T-helper 1 cell treated with Interleukin-12 subunit alpha and Interleukin-12 subunit beta and Interleukin-4 antibody, amounts not matched to agents 30 ng/mL and 1 ng/mL, for 36 hours (primary cell): Measurements from ENCODE around the gene RPS26. TPM values are rescaled to one million over a fixed set of nuclear protein-coding genes. Genes with fewer than 3 reads are reported as not detected.
"Not testable (repeated sequence)": the region's sequence is repeated elsewhere in the genome, so short reads cannot be mapped to it uniquely, and the experiment has no call there.

Experiments used
- intact Hi-C: fragments of 100-400 bp; cut with micrococcal nuclease; formaldehyde crosslinking; loops from one replicate; pipeline ENCODE4 v1.15.1; 2024
- total RNA-seq: library from RNA; stranded (reverse); gene quantifications from 2 replicates; pipeline ENCODE4 v1.2.3, GENCODE V29; 2022

Gene RPS26
- total RNA-seq = 32.8 and 35.9 TPM in 2 replicates

DNA sequence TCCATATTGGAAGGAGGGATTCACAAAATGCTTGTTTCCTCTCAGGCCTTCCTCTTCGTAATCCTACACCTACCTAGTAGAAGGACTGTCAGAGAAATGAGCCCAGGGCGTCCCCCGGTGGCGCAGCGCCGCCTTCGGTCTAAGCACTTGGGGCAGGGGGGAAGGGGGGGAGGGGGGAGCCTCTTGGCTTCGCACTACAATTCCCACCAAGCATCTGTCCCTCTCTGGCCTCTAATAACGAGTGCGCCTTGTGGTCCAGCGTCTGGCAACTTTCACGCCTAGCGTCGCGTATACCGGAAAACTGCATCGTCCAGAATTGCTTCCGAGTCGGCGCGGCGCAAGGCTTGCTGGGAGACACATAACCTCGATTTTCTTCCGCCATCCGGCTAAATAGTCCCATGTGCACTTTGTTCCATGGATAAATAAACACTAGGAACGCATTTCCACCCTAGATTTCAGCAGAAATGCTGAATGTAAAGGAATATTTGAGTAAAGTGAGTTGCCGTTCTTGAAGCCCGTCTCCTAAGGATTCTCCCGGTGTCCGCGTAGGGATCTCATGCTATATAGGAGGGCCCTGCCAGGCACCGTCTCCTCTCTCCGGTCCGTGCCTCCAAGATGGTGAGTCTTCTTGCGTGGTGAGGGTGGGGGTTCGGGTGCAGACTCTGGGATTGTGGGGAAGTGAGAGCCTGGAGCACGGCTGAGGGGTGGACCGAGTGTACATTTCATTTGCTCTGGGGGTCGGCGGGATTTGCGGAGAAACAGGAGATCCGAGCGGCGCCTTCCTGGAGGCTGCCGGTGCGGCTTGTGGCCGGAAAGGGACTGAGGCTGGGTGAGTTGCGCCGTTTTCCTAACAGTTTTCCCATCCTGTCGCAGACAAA lies at the start of gene RPS26:
Gene RPS26 (plus strand): TSS at position 367 of the 878 bp plus-strand sequence. CDS start 249 bp downstream, at position 616.
- intact Hi-C loops = loop anchor here (1.0 to 5.0 kb wide), 19 partner anchors 12 to 647 kb away; partner anchors contain the start of genes ANKRD52, CS, DNAJC14 and IKZF4

GRCh38 chr12:55993230-55993853 lies 48.4 kb upstream of the RPS26 start:
- intact Hi-C loops = no loop called here

DNA sequence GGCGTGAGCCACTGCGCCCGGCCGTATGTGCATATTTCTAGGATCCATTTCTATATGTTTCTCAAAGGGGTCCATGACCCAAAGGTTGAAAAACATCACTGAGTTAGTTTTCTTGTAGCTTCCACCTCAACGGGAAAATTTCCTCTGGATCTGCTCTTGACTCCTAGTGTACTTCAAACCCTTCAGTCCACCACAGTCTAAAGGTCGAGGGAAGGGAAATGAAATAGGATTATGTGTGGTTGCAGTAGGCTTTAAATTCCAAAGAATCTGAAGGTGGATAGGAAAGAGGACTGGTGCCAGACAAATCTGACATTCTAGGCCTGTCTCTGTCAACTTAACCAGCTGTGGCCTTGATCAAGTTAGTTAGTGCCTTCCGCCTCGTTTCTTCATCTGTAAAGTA lies 46.4 kb upstream of the RPS26 start:
- intact Hi-C loops = no loop called here

DNA sequence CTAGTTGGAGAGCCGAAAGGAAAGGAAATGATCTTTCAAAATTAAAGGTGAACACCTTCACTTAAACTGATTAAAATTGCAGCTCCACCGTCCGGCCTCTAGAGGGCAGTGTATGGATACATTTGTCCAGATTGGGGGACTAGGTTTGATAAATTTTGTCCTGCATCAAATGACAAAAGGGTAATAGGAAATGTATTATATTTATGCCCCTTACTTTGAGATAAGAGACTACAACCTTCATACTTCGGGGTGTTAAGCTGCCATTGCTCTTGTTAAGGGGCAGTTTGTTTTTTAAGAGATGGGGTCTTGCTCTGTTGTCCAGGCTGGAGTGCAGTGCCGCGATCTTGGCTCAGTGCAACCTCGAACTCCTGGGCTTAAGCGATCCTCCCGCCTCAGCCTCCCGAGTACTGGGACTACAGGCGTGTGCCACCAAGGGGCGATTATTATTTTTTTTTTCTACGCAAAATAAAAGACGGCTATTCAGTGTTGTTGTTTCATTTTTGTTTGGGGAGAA lies 45.5 kb upstream of the RPS26 start:
- intact Hi-C loops = loop anchor here (1.0 to 2.0 kb wide), 9 partner anchors 11 to 258 kb away; partner anchors contain the start of genes DGKA, RPS26 and ZC3H10

DNA sequence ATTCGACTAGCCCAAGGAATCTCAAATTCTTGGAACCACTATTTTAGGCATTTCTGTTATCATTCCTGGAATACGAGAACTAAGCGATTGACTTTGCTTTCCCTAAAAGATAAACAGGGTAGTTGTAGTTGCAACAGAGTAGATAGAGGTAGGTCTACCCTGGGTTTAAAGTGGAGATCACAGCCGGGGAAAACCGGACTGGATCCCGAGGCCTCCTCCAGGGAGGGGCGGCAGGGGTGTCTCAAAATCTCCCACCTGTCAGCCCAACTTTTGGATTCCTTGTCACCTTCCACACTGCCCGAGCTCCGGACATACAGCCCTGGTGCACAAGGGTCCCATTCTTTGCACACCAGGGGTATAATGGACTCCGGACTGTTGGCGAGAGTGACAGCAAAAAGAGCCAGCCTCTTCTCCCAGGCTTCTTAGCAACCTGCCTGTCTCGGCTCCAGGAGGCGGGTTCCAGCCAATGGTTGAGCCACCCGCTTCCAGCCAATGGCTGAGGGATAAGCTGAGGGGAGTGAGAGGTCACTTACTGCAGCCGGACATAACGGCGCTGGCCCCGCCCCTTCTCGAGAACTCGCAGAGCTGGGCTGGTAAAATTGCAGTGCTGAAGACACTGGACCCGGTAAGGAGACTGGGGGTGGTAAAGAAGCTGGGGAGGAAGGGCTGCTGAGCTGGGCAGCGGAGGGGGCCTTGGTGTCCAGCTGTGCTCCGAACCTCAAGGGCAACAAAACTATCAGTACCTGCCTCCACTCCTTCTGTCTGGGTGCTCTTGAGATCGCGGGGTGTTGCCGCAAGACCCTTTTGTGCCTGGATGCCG lies 44.8 kb upstream of the RPS26 start, which contains the start of gene SUOX:
Gene SUOX (plus strand): TSS at position 562 of the 820 bp plus-strand sequence. CDS start 4,946 bp downstream, outside the sequence.
- intact Hi-C loops = loop anchor here (1.0 to 2.0 kb wide), 9 partner anchors 10 to 259 kb away; partner anchors contain the start of genes DGKA, RPS26 and ZC3H10

DNA sequence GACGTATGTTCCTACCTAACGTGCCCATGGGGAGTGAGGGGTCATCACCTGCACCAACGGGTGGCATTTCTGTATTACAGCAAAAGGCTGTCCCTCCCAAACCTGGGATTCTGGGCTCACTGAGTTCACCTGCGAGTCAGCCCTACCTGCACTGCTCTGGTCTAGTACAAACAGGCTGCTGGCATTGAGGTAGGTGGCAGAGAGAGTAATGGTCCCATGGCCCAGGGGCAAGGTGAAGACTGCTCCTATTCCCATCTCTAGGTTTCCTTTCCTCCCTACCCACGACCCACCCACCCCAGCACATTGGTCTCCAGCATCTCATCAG lies 44.2 kb upstream of the RPS26 start:
- intact Hi-C loops = loop anchor here (2.0 kb wide), 1 partner anchor 67 kb away; the partner anchor contains the start of gene DGKA

- intact Hi-C loops = not testable (repeated sequence)
These were observed 42.2 kb upstream of the RPS26 start for GRCh38 chr12:55999522-55999921.

DNA sequence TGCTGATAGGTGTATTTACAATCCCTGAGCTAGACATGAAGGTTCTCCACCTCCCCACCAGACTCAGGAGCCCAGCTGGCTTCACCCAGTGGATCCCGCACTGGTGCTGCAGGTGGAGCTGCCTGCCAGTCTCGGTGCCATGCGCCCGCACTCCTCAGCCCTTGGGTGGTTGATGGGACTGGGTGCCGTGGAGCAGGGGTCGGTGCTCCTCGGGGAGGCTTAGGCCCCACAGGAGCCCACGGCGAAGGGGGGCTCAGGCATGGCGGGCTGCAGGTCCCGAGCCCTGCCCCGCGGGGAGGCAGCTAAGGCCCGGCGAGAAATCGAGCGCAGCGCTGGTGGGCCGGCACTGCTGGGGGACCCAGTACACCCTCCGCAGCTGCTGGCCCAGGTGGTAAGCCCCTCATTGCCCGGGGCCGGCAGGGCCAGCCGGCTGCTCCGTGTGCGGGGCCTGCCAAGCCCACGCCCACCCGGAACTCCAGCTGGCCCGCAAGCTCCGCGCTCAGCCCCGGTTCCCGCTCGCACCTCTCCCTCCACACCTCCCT lies 41.6 kb upstream of the RPS26 start:
- intact Hi-C loops = not testable (repeated sequence)

DNA sequence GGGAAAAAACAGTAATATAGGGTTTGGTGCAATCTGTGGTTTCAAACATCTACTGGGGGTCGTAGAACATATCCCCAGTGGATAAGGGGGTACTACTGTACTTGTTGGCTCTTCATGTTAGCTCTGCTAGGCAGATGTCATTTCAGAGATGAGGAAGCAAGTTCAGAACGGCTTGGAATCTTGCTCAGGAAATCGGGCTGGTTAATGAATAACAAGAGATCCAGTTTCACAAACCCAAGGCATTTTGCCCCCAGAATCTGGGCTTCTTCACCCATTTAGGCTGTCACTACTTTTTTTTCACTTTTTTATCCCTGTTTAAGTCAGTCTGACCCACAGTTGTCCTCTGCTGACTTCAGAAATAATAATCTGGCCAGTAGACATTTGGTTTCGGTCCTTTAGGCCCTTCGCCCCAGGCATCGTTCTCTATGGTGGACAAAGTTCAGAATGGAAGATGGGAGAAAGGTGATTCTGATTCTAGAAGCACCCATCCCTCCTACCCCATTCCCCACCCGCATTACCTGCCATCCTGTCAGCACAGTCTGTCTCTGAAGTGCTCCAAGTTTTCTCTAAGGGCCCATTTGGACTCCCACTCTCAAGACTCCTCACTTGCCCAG lies 40.1 kb upstream of the RPS26 start:
- intact Hi-C loops = no loop called here

DNA sequence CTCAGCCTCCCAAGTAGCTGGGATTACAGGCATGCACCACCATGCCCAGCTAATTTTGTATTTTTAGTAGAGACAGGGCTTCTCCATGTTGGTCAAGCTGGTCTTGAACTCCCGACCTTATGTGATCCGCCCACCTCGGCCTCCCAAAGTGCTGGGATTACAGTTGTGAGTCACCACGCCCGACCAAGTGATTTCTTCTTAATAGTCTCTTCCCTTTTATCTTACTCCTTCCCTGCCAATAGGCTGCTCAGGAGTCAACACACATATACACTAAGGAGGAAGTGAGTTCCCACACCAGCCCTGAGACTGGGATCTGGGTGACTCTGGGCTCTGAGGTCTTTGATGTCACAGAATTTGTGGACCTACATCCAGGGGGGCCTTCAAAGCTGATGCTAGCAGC lies 38.3 kb upstream of the RPS26 start:
- intact Hi-C loops = not testable (repeated sequence)

DNA sequence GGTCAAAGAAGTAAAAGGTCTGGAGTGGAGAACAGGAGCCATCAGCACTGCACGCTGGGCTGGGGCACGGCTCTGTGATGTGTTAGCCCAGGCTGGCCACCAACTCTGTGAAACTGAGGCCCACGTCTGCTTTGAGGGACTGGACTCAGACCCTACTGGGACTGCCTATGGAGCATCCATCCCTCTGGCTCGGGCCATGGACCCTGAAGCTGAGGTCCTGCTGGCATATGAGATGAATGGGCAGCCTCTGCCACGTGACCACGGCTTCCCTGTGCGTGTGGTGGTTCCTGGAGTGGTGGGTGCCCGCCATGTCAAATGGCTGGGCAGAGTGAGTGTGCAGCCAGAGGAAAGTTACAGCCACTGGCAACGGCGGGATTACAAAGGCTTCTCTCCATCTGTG lies 37.5 kb upstream of the RPS26 start:
- intact Hi-C loops = no loop called here

DNA sequence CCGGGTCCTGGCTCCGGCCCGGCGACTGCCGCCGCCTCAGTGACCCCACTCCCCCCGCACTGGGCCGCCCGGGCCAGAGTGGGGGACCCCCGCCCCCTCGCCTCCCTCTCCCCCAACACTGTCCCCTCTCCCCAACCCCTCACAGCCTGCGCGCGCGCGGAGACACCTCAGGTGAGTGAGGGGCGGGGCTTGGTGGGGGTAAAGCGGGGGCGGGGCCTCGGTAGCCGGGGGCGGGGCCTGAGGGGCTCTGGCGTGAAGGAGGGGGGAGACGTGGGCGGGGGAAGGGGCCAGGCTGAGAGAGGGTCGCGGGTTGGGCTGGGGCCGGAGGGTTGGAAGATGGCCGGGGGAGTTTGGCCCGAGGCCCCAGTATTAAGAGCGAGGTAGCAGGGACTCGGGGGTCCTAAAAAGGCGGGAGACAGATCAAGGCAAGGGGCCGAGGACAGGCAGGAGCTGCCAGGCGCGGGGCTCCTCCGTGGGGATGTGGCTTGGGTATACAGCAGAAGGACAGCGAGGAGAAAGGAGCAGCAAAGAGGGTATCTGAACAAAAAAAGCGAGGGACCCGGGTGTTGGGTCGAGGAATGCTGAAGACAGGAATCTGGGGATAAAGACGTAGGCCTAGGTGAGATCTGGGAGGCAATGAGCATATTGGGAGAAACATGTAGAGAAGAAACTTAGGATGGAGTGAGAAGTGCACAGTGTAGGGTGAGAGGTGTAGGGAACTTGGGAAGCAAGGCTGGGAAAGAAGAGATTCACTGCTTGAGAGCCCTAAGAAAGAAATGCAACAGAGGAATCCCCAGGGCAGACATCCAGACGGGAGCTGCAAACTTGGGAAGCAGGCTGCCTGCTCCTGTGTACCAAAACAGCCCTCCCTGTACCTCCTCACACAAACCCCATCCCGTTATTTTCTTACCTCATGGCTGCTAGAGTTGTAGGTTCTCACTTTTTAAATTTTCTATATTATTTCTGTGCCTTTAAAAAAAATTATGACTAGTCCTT lies 33.9 kb upstream of the RPS26 start:
- intact Hi-C loops = loop anchor here (1.0 to 2.0 kb wide), 6 partner anchors 12 to 96 kb away; partner anchors contain the start of genes CDK2, IKZF4, PA2G4 and PMEL

DNA sequence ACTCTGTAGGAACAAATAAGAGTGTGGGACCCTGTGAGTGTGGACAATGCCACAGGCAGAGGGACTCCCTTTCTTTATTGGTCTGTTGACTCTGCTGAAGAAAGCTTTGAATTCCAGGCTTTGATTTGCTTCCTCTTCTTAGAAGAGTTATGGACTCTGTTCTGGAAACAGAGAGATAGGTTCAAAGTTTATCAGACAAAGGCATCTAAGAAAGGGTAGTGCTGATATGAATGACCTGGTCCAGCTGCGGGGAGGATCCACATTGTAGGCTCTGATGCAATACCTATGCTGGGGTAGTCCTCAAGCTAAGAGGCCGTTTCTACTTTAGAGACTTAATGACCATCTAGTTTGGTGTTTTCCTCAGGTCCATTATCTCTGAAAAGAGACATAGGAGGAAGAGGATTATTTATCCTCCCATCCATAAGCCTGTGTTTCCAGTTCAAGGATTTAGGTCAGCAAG lies 31.6 kb upstream of the RPS26 start:
- intact Hi-C loops = no loop called here

DNA sequence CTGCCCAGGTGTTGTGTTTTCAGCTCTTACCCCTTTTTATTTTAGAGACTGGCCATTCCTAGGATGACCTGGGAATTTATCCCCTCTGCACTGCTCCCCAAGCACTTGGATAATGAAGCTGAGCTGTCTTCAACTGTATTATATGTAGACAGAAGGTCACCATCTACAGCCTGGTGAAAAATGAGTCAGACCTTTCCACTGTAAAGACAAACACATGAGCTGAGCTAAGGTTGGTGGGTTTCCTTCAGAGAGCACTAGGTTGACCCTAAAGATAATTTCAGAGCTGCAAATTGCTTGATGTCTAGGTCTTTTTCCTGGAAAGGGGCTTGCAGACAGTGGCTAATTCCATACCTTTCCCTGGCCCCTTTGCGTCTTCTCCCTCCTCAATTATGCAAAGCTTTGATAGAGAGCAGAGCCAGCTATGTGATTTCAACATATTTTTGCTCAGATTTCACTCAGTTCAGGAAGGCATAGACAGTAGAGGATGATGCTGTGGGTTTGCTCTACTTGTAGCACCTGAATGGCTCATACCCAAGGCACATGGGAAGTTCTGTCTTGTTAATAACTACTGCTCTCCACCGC lies 30.1 kb upstream of the RPS26 start:
- intact Hi-C loops = no loop called here

DNA sequence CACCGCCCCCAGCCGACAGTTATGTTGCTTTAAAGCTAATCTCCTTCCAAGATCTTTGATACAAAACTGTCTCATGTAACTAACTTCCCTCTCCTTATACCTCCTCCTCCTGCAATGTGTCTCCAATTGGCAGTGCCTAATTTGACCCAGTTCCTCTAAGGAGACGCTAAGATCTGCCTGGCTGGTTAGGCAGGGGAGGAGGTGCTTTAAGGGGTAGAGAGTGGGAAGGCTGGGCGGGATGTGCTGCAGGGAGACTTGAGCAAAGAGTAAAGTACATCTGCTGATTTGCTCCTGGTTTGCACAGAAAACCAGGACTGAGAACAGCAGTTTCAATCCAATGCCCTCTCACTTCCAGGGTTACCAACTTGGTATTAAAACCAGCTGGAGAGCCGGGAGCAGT lies 28.2 kb upstream of the RPS26 start:
- intact Hi-C loops = no loop called here

- intact Hi-C loops = no loop called here
These were observed 27.5 kb upstream of the RPS26 start for GRCh38 chr12:56014205-56014604.

- intact Hi-C loops = no loop called here
These were observed 24.5 kb upstream of the RPS26 start for GRCh38 chr12:56017181-56017580.

GRCh38 chr12:56018356-56018755 lies 23.4 kb upstream of the RPS26 start:
- intact Hi-C loops = no loop called here
